HCEC 1CT (cell line): ENCODE measurements around the gene ZNF428.

Experiments used
- DNase-seq: peaks from one replicate; pipeline ENCODE4 v3.0.0-alpha.2; 2017

Gene ZNF428

DNA sequence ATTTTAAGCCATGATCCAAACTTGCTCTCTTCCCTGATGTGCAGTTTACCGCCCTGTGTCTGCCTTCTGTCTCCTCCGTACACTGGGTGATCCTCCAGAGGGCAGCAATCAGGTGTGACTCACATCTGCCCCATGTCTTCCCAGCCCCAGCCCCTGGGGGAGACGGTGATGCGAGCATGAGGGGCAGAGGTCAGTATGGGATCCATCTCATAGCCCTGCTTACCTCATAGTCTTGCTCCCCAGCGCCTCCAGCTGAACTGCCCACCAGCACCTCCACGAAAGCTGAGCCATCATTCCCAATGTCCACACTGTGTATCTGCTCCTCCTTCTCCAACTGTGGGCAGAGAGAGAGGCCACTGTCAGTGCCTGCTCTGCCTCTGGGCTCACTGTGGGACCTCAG is 58.7 kb downstream of the ZNF428 start:
- DNase-seq = peak; percentile 36
